Spleen (tissue), 11 donors: ENCODE results near the gene ID2. TPM values are rescaled to one million over a fixed set of nuclear protein-coding genes. Genes with fewer than 3 reads are reported as not detected.

Source experiments
- DNase-seq: peaks from one replicate; pipeline ENCODE4 v3.0.0-alpha.2; 2020
- H3K27ac ChIP-seq, 8 donors: fragments of 200-600 bp; sonication (generic) in 7 of 8; 1 replicate in 4 of 8; 2 replicates in 4 of 8; pipeline versions ENCODE4 v1.5.0 to v1.8.0; 2016 to 2021; ENCODE audit warnings: inconsistent platforms in 4 of 8, mild to moderate bottlenecking in 4 of 8, moderate library complexity in 1 of 8
- H3K27me3 ChIP-seq, 7 donors: fragments of 200-600 bp; sonication (generic) in 6 of 7; replicated peaks in 1 of 7; 1 replicate in 4 of 7; 2 replicates in 3 of 7; pipeline versions ENCODE4 v1.5.0 to v1.8.0; 2016 to 2021; ENCODE audit warnings: inconsistent platforms in 3 of 7, mild to moderate bottlenecking in 1 of 7
- H3K36me3 ChIP-seq, 6 donors: fragments of 200-600 bp; sonication (generic) in 5 of 6; 1 replicate in 4 of 6; 2 replicates in 2 of 6; pipeline versions ENCODE4 v1.5.0 to v1.8.0; 2016 to 2021; ENCODE audit warnings: inconsistent platforms in 2 of 6
- H3K4me1 ChIP-seq, 6 donors: fragments of 200-600 bp; sonication (generic) in 5 of 6; 1 replicate in 3 of 6; 2 replicates in 3 of 6; pipeline versions ENCODE4 v1.5.0 to v1.8.0; 2016 to 2021; ENCODE audit warnings: inconsistent platforms in 3 of 6
- H3K4me3 ChIP-seq, 8 donors: fragments of 200-600 bp; sonication (generic) in 7 of 8; 1 replicate in 4 of 8; 2 replicates in 4 of 8; pipeline versions ENCODE4 v1.5.0 to v1.8.0; 2016 to 2021; ENCODE audit warnings: inconsistent platforms in 4 of 8, mild to moderate bottlenecking in 4 of 8, moderate library complexity in 2 of 8
- H3K9me3 ChIP-seq, 8 donors: fragments of 200-600 bp; sonication (generic) in 7 of 8; 1 replicate in 4 of 8; 2 replicates in 4 of 8; pipeline versions ENCODE4 v1.5.0 to v1.8.0; 2016 to 2021; ENCODE audit warnings: inconsistent platforms in 4 of 8
- POLR2A ChIP-seq, 3 donors: fragments of 450-650 bp; IDR thresholded peaks; one replicate each; pipeline ENCODE4 v1.5.1; 2017; ENCODE audit warnings: antibody characterized with exemption in 3 of 3, mild to moderate bottlenecking in 1 of 3
- POLR2AphosphoS5 ChIP-seq, 3 donors: sonication (generic); formaldehyde crosslinking; IDR thresholded peaks; one replicate each; pipeline ENCODE4 v1.5.1; 2017; ENCODE audit warnings: antibody characterized with exemption in 3 of 3
- WGBS, 5 donors: extraction: QIAGEN DNeasy Blood & Tissue Kit in 3 of 5; methylation state at CpG; one replicate each; pipeline versions ENCODE4 v1.1.5 to v1.1.7; 2013 to 2018; 5-methylcytosine and 5-hydroxymethylcytosine counted together
- intact Hi-C: fragments of 100-400 bp; cut with DNase I; formaldehyde crosslinking; loops from one replicate; pipeline ENCODE4 v1.15.0; 2023; ENCODE audit warnings: low total_unique reads
- polyA plus RNA-seq, 3 donors: library from polyadenylated mRNA; stranded (reverse); fragments of 200-250 nt; gene quantifications; one replicate each; pipeline ENCODE4 v1.2.1, GENCODE V29; 2013
- total RNA-seq, 7 donors: library from RNA; depleted of rRNA in 3 of 7; stranded (reverse); fragments of >200 nt in 3 of 7; fragmentation: NEBNext Ultra II Directional in 4 of 7; extraction: Animal tissue kit (Norgen Biotek cat#: 25700) in 4 of 7; gene quantifications; one replicate each; pipeline versions ENCODE4 v1.1.0 to v1.2.1, GENCODE V29; 2016 to 2021
- TF ChIP-seq, protein P1 (sequence below), 11 experiments: fragments of 200-600 bp in 7 of 11; fragments of 450-650 bp in 4 of 11; sonication (generic) in 4 of 11; IDR thresholded peaks in 8 of 11; conservative IDR thresholded peaks in 3 of 11; 1 replicate in 7 of 11; 2 replicates in 4 of 11; pipeline versions ENCODE4 v1.4.0 to v1.8.0; 2016 to 2021; ENCODE audit warnings: antibody characterized with exemption in 11 of 11, inconsistent platforms in 4 of 11, mild to moderate bottlenecking in 1 of 11
- donor health status: healthy with polysubstance abuse.
- donor health status: DM: no; HTN: no; CAD: no; lungs with moderate emphysema.
- donor health status: DM: no; HTN: no; CAD: no.
- donor health status: Bipolar disorder and iron deficiency.
- donor health status: healthy.
- donor health status: DM: no; HTN: no; CAD: no.
- donor health status: DM: yes; HTN: yes; CAD: no.

ID2 gene
- total and polyA plus RNA-seq, 10 donors = 42.8 to 343 (median 90.1) TPM

DNA sequence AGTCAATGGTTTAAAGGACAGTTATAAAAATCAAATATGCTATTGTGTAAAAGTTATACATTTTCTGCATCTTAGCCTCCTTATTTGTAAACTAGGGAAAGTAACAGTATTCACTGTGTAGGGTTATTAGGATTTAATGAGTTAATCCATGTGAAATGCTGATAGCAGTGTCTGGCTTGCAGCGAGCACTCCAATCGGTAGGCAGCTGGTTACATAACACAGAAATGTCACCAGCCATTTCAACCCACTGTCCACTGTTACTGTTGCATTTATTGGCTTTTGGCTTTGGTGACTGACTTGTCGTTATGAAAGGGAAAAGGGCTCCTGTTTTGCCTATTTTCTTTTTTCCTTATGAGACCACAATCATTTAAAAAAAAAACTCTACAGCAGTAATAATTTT lies 38.9 kb downstream of the ID2 start:
- Histone ChIP-seq H3K27me3 (peaks cover 0 to 6% (median 0%) of the 10 kb centered on the region in 7 donors), H3K27ac (no peak overlapping the region), H3K9me3 (peaks cover 0 to 10% (median 8%) of the 10 kb centered on the region in 8 donors), H3K36me3 (peaks cover 0 to 6% (median 0%) of the 10 kb centered on the region in 6 donors), H3K4me3 (no peak overlapping the region), H3K4me1 (no peaks in the 10 kb centered on the region)
- intact Hi-C loops = no loop called here
- no peak for DNase-seq
- TF ChIP-seq, protein P1, sequence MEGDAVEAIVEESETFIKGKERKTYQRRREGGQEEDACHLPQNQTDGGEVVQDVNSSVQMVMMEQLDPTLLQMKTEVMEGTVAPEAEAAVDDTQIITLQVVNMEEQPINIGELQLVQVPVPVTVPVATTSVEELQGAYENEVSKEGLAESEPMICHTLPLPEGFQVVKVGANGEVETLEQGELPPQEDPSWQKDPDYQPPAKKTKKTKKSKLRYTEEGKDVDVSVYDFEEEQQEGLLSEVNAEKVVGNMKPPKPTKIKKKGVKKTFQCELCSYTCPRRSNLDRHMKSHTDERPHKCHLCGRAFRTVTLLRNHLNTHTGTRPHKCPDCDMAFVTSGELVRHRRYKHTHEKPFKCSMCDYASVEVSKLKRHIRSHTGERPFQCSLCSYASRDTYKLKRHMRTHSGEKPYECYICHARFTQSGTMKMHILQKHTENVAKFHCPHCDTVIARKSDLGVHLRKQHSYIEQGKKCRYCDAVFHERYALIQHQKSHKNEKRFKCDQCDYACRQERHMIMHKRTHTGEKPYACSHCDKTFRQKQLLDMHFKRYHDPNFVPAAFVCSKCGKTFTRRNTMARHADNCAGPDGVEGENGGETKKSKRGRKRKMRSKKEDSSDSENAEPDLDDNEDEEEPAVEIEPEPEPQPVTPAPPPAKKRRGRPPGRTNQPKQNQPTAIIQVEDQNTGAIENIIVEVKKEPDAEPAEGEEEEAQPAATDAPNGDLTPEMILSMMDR (IDR thresholded peaks at IDR 0.05 in 8 of 11, conservative IDR thresholded peaks at IDR 0.05 in 3 of 11) = no peak
- no peak for TF ChIP-seq POLR2A (IDR thresholded peaks at IDR 0.05)
- no peak for TF ChIP-seq POLR2AphosphoS5 (IDR thresholded peaks at IDR 0.05)
- WGBS, 5 donors = 75 to 89% (median 78%) methylated on average over 3 of the region's 3 CpGs

DNA sequence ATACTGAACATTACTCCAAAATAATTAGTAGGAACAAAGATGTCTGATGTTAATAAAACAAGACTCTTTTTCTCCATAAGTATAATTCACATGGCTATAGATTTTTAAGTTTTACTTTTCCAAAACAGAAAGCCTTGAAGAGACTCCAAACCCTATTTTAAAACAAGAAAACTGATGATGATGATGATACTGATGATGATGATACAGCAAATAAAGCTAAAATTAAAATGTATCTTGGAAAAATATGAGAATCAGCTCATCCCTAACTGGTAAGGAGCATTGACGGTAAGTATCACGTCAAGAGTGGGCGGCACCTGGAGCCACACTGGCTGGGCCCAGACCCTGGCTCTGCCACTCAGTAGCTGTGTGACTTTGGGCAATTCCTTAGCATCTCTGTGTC lies 39.6 kb downstream of the ID2 start:
- H3K27ac ChIP-seq = no peak overlapping the region
- intact Hi-C loops = no loop called here
- H3K4me3 ChIP-seq = no peak overlapping the region
- H3K36me3 ChIP-seq = peaks cover 0 to 12% (median 0%) of the 10 kb centered on the region in 6 donors
- no peak for DNase-seq
- WGBS, 5 donors = 87 to 97% (median 96%) methylated on average over 3 of the region's 3 CpGs
- peaks cover 0 to 3% (median 2%) of the 10 kb centered on the region in 8 donors for H3K9me3 ChIP-seq
- no peaks in the 10 kb centered on the region for H3K4me1 ChIP-seq
- peaks cover 0 to 4% (median 0%) of the 10 kb centered on the region in 7 donors for H3K27me3 ChIP-seq
- TF ChIP-seq POLR2A (IDR thresholded peaks at IDR 0.05) = no peak
- no peak for TF ChIP-seq POLR2AphosphoS5 (IDR thresholded peaks at IDR 0.05)
- TF ChIP-seq, protein P1 (IDR thresholded peaks at IDR 0.05 in 8 of 11, conservative IDR thresholded peaks at IDR 0.05 in 3 of 11) = no peak

DNA sequence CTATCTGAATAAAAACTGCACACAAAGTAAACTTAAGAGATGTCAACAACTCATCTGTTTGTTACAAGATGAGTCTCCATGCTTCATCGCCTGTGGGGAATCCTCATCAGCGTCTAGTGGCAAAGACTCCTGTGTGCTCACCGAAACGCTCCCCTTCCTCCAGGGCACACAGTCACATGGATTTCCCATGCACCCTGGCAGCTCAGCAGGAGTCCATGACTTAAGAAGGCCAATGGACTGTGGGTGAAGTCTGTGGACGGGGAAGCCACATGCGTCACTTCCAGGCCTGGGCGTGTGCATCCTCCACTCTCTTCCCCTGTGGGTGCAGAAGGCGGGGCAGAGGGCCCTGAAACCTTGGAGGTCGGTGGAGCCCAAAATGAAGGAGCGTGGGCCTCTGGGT lies 41.1 kb downstream of the ID2 start:
- TF ChIP-seq, protein P1 (IDR thresholded peaks at IDR 0.05 in 8 of 11, conservative IDR thresholded peaks at IDR 0.05 in 3 of 11) = no peak
- TF ChIP-seq POLR2A (IDR thresholded peaks at IDR 0.05) (no peak), POLR2AphosphoS5 (IDR thresholded peaks at IDR 0.05) (no peak)
- 90 to 94% (median 90%) methylated on average over 10 of the region's 10 CpGs for WGBS, 5 donors

DNA sequence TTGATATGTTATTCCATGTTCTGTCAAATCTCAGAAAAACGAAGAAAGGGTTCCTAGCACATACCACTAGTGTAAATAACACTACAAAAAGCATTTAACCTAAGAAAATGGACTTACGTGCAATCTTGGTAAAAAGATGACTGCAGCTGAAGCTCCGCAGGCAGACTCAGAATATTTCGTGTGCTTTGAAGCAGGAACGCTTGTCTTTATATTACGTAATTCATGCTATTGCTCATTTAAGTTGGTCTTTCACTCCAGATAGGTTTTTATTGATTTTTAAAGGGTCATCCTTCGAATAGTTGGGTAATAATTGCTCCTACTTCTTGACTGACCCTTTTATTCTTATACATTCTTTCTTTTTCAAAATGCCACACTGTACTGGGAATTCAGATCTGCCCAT lies 44.0 kb downstream of the ID2 start:
- TF ChIP-seq, protein P1 (IDR thresholded peaks at IDR 0.05 in 8 of 11, conservative IDR thresholded peaks at IDR 0.05 in 3 of 11) = no peak
- TF ChIP-seq POLR2A (IDR thresholded peaks at IDR 0.05) = no peak
- TF ChIP-seq POLR2AphosphoS5 (IDR thresholded peaks at IDR 0.05) = no peak
- no peaks in the 10 kb centered on the region for H3K27me3 ChIP-seq
- no peak overlapping the region for H3K4me3 ChIP-seq
- intact Hi-C loops = no loop called here
- 86 to 94% (median 92%) methylated on average over 7 of the region's 7 CpGs for WGBS, 5 donors
- peaks cover 0 to 57% (median 22%) of the 10 kb centered on the region in 6 donors for H3K36me3 ChIP-seq
- H3K9me3 ChIP-seq = no peaks in the 10 kb centered on the region
- no peak for DNase-seq
- no peaks in the 10 kb centered on the region for H3K4me1 ChIP-seq
- H3K27ac ChIP-seq = no peak overlapping the region

More for the DNA sequence above, 41.1 kb downstream of the ID2 start:
- no peak overlapping the region for H3K27ac ChIP-seq
- DNase-seq = no peak
- H3K27me3 ChIP-seq = no peaks in the 10 kb centered on the region
- H3K4me1 ChIP-seq = no peaks in the 10 kb centered on the region
- intact Hi-C loops = no loop called here
- peaks cover 0 to 28% (median 1%) of the 10 kb centered on the region in 6 donors for H3K36me3 ChIP-seq
- no peaks in the 10 kb centered on the region for H3K9me3 ChIP-seq
- no peak overlapping the region for H3K4me3 ChIP-seq
